GM03348 (cell line): Measurements from ENCODE around the gene SNX3.
"Not testable (repeated sequence)": the region's sequence is repeated elsewhere in the genome, so short reads cannot be mapped to it uniquely, and the experiment has no call there.

Experiments
- DNase-seq: peaks from one replicate; pipeline ENCODE4 v3.0.0; 2012; ENCODE audit warnings: low spot score

Gene SNX3

DNA sequence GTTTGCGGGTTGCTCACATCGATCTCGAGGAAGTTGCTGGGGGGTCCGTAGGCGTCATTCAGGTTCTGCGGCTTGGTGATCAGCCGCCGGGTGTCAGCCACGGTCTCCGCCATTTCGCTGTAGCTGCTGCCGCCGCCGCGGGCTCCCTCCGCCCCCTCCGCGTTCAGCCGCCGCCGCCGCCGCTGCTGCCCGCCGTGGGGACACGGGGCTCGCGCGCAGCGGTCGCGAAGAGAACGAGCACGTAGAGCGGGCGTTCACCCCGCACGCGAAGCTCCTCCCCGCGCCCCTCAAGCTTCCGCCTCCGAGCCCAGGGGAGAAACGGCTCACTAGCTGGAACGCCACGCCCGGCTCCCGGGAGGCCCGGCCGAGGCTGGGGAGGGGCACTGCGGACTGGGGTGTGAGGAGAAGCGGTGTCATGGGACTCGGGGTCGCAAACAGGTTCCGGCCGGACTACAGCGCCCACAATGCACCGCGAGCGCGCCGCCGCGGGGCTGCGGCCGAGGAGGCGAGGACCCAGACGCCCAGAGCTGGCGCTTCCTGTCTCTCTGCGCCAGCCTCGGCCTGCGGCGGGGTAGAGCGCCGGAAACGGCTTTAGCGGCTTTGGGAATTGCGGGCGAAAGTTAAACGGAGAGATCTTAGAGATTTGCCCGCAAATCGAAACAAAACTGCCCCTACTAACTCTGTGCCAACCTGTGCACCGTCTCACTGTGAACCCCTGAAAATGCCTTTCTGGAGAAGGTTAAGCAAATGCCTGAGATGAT, at the start of gene SNX3:
TSS of gene SNX3 (minus strand) at position 232 of the 761 bp plus-strand sequence. CDS start at position 113, 119 bp downstream.
- DNase-seq, result peak; percentile 97

DNA sequence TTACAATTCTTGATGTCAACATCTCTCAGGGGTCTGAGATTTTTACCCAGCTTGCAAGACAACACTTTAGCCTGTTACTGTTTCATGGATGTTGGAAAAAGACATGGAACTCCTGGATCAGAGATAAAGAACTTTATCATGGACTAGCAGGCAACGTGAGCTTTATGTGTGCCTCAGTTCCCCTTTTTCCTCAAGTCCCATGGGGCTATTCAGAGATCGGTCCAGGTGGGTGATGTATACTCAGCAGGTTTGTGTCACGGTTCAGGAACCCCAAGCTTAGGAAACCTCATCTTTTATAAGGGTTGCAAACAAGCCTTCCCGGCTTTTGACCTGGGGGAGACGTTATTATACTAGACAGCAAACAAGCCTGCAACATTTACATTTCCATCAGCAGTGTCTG, 49.0 kb upstream of the SNX3 start:
- DNase-seq, result no peak

DNA sequence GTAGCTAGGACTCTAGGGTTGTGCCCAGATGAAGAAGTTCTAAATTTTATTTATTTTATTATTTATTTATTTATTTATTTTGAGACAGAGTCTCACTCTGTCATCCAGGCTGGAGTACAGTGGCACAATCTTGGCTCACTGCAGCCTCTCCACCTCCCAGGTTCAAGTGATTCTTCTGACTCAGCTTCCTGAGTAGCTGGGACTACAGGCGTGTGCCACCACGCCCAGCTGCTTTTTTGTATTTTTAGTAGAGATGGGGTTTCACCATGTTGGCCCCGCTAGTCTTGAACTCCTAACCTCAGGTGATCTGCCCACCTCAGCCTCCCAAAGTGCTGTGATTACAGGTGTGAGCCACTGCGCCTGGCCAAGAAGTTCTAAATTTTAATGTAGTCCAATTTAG, 47.8 kb upstream of the SNX3 start:
- not testable (repeated sequence) for DNase-seq

DNA sequence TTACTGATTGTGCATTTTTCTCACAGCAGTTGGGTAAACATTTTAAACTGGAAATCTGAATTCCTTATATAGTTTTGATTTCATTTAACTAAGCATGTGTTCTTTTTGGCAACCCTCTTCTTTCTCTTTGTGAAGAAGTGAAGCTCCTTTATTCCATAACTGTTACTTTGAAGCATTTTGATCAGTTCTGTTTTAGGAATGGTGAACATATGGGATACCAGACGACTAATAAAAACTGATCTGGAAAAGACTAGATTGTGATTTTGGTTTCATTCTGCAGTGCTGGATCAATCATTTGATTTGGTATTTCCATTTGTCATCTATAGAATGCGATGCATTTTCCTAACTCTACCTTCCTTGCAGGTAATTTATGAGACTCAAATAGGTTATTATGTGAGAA, 43.8 kb upstream of the SNX3 start:
- no peak for DNase-seq

DNA sequence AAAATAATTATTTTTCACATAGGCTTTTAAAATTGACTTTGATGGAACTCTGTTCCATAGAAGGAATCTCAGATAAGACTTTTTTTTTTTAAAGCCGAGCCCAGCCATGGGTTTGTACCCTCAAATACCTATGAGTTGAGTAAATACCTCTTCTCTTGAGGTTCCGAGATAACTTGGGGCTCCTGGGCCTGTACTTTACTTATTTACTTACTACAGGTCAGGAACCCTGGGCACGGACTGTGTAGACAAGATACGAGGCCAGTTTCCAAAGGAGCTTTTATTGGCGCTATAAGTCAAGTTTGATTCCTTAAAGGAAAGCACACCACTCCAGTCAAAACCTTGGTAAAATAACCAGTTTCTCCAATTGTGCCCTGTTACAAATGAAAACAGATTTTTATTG, 41.5 kb upstream of the SNX3 start:
- no peak for DNase-seq

DNA sequence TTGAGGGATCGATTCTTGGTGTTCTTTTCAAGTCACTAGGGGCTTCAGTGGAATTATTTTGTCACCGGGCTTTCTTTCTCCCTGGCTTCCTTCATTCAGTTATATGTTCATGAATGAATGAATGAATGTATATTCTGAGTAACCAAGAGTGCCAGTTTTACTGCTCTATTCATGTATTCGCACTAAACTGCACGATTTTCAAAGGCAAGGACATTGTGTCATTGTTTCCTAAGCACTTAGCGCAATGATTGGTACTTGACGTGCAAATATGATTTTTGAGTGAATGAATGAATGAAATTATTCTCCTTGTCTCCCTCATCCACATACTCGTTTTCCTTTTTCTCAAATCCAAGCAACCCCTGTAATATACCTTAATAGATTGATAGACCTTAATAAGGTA, 34.8 kb upstream of the SNX3 start:
- DNase-seq, result no peak

GRCh38 chr6:108294727-108295625, 34.1 kb upstream of the SNX3 start, which contains the start of gene AFG1L:
Gene AFG1L (plus strand): TSS chr6:108295054. CDS start chr6:108295080, 26 bp downstream.
- DNase-seq, result peak; percentile 97

DNA sequence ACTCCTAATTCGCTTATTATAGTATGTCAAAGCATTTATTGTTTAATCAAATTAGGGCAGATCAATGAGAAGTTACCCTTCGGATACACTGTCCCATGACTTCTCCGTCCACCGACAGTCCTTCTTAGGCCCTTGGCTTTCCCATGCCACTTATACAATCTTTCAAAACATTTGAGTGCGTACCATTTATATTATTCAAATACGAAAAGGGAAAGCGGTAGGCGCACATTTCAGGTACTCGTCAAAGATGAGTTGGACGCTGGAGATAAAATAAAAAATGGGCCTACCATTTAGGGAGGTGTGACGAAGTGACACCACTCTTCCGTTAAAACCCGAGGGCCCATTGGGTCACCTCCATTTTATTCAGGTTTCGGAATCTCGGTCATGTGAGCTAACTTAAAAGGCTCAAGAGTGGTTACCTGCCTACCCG, 33.5 kb upstream of the SNX3 start:
- no peak for DNase-seq

DNA sequence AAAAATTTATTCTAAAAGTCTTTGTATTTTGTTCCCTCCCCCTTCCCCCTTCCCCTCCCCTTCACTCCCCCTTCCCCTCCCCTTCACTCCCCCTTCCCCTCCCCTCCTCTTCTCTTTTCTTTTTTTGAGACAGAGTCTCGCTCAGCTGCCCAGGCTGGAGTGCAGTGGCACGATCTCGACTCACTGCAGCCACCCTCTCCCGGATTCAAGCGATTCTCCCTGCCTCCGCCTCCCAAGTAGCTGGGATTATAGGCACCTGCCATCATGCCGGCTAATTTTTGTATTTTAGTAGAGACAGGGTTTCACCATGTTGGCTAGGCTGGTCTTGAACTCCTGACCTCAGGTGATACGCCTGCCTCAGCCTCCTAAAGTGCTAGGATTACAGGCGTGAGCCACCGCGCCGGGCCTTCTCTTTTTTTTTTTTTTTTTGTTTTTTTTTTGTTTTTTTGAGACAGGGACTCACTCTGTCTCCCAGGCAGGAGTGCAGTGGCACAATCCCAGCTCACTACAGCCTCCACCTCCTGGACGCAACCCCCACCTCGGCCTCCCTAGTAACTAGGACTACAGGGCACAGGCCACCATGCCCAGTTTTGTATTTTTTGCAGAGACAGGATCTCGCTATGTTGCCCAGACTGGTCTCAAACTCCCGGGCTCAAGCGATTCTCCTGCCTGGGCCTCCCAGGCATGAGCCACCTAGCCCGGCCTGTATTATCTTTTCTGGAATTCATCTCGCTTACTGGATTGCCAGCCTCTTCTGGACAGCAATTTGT, 32.9 kb upstream of the SNX3 start:
- no peak for DNase-seq

- DNase-seq, result not testable (repeated sequence)
Measured at GRCh38 chr6:108292561-108292960, 31.7 kb upstream of the SNX3 start.

- DNase-seq, result no peak
Measured at GRCh38 chr6:108291091-108291490, 30.3 kb upstream of the SNX3 start.

- no peak for DNase-seq
Measured at GRCh38 chr6:108288742-108289141, 27.9 kb upstream of the SNX3 start.

DNA sequence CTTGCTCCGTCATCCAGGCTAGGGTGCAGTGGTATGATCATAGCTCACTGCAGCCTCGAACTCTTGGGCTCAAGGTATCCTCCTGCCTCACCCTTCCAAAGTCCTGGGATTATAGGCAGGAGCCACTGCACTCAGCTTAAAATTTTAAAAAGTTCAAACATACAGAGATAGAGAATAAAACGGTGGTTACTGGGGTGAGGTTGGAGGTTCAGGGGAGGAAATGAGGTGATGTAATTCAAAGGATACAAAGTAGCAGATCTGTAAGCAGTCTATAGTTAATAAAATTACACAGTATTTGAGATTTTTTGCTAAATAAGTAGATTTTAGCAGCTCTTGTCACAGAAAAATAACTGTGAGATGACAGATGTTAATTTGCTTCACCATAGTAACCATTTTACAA, 26.5 kb upstream of the SNX3 start:
- no peak for DNase-seq

GRCh38 chr6:108286366-108286765, 25.5 kb upstream of the SNX3 start:
- no peak for DNase-seq

DNA sequence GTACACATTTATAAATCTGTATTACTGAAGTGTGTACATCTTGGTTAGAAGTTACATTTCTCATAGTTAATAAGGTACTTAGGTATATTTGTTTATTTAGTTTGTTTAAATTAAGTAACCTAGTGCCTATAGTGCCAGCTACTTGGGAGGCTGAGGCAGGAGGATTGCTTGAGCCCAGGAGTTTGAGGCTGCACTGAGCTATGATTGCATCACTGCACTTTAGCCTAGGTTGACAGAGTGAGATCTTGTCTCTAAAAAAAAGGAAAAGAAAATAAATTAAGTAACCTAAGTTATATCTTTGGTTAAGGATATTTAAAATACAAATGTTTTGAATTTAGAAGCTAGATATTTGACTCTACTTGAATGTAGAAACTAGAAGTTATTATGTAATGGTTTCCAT, 24.5 kb upstream of the SNX3 start:
- no peak for DNase-seq

GRCh38 chr6:108277831-108278230, 17.0 kb upstream of the SNX3 start:
- no peak for DNase-seq

- DNase-seq, result no peak
Measured at GRCh38 chr6:108277295-108277694, 16.5 kb upstream of the SNX3 start.

GRCh38 chr6:108275976-108276375, 15.1 kb upstream of the SNX3 start:
- no peak for DNase-seq

DNA sequence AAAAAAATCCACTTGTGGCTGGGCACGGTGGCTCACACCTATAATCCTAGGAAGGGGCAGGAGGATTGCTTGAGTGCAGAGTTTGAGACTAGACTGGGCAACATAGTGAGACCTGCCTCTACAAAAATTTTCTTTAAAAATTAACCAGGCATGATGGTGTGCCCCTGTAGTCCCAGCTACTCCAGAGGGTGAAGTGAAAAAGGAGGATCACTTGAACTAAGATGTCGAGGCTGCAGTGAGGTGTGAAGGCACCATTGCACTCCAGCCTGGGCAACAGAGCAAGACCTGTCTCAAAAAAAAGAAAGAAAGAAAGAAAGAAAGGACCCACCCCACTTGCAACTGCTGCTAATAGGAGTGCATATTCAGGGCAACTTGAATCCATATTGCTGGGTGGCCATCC, 13.7 kb upstream of the SNX3 start:
- no peak for DNase-seq

GRCh38 chr6:108269955-108270354, 9.1 kb upstream of the SNX3 start:
- not testable (repeated sequence) for DNase-seq

GRCh38 chr6:108268845-108269244, 8.0 kb upstream of the SNX3 start:
- DNase-seq, result no peak

DNA sequence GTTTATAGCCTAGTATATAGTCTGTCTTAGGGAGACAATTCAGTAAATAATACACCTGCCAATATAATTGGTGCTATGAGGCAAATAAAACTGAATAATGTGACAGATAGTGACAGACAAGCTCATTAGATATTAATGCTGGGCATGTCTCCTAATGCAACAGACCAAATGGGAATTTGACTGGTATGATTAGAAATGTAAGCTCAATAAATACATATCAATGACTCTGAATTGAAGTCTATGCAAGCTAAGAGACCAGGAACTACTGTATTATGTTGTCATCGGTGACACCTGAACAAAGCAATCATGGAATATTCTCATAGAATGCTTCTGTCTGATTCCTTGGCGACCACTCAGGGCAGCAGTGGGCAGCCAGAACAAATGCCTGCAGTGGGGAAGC, 2.5 kb upstream of the SNX3 start:
- DNase-seq, result no peak
